Measurements from ENCODE around the gene IQGAP2.

Gene IQGAP2

DNA sequence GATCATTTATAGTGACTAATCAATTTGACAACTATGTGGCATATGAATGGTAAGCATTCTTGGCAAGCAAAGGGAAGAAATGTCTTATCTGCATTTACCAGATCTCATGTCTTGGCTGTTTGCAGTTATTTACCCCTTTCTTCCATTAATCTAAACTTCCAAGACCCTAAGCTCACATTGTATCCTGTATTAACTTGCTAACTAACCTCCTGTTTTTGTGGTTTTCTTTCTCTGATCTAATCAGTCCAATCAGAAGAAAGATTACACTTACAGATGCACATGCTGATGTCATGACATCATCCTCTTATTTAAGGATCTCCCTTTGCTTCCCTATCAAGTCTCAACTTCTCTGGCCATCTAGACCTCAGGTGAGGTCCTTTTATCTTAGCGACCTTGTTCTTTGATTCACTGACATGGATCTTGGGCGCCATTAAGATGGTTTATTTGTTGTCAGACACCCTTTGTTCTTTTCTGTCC lies 124.6 kb downstream of the IQGAP2 start (continued):
- TF ChIP-seq ZNF16 (tag by site-specific recombination; IDR thresholded peaks at IDR 0.05; ENCODE audit: low read depth) (no peak), ZNF174 (tag by site-specific recombination; IDR thresholded peaks at IDR 0.05) (no peak), ZNF585B (tag by site-specific recombination; IDR thresholded peaks at IDR 0.05) (no peak), RBAK (tag by site-specific recombination; IDR thresholded peaks at IDR 0.05) (no peak), ZNF114 (tag by site-specific recombination; IDR thresholded peaks at IDR 0.05) (no peak), IKZF3 (tag by site-specific recombination; IDR thresholded peaks at IDR 0.05) (no peak), ZNF600 (tag by site-specific recombination; IDR thresholded peaks at IDR 0.05) (0 out of 2 replicates have a peak, but pooled peaks have one; percentile 11), ZNF302 (tag by site-specific recombination; IDR thresholded peaks at IDR 0.05; ENCODE audit: low read depth) (no peak), ZBTB7A (tag by site-specific recombination; IDR thresholded peaks at IDR 0.05; ENCODE audit: low read depth) (no peak), MEIS1 (CRISPR knock-in tag; IDR thresholded peaks at IDR 0.05; ENCODE audit: borderline replicate concordance) (no peak), ZFP3 (tag by site-specific recombination; IDR thresholded peaks at IDR 0.05; ENCODE audit: low read depth) (no peak), ZNF132 (tag by site-specific recombination; IDR thresholded peaks at IDR 0.05; ENCODE audit: borderline replicate concordance) (no peak)
- TF ChIP-seq, protein P1, sequence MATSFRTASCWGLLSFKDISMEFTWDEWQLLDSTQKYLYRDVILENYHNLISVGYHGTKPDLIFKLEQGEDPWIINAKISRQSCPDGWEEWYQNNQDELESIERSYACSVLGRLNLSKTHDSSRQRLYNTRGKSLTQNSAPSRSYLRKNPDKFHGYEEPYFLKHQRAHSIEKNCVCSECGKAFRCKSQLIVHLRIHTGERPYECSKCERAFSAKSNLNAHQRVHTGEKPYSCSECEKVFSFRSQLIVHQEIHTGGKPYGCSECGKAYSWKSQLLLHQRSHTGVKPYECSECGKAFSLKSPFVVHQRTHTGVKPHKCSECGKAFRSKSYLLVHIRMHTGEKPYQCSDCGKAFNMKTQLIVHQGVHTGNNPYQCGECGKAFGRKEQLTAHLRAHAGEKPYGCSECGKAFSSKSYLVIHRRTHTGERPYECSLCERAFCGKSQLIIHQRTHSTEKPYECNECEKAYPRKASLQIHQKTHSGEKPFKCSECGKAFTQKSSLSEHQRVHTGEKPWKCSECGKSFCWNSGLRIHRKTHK (tag by site-specific recombination; IDR thresholded peaks at IDR 0.05), result no peak

DNA sequence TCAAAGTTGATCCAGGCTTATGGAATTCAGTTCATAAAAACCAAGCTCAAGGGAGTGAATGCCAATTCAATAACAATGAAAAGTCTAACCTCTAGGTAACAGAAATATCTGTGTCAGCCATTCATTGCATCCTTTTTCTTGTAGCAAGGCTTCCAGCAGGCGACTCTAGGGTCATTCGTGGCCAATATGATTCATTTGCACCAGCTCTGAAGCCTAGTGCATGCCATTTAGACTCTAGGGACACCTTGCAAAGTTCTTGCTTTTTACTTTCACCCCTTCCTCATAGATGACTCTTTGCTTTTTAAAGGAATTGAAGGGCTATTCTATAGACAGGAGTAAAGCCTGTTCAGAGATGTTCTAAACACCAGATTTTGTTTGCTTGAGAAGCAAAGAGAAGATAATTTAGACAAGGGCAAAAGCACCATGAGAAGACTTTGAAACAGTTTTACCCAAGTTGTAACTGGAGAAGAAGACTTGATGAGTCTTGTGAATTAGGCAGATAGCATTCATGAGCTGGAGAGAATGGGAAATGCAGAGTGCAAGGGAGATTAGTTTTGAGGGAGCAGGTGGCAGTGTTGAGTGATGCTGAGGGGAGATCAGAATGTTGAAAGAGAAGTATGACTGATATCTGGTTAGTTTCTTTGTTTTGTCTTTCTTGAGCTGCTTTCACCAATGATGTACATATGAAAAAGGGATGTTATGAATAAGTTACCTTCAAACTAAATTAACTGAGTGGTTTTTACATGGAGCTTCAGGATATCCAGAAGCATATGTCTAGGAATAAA lies 125.7 kb downstream of the IQGAP2 start:
- ChIA-PET CTCF (interaction anchor here (1.1 kb wide), 1 partner anchor 125 kb away, joined by 3 read pairs; no protein-coding TSS in a partner anchor), POLR2A (no interaction called here)
- no peak overlapping the region for H3K27ac ChIP-seq (ENCODE audit: extremely low read depth, low read depth, low read length)
- no peak overlapping the region for H3K4me3 ChIP-seq (ENCODE audit: low read depth, low read length)
- no peaks in the 10 kb centered on the region for H3K36me3 ChIP-seq (ENCODE audit: control insufficient read depth in 2 of 2, insufficient read depth in 1 of 2, low read length in 2 of 2)
- no peaks in the 10 kb centered on the region for H3K9me3 ChIP-seq (ENCODE audit: control insufficient read depth, insufficient read depth, low read depth, low read length)
- peaks cover 23% of the 10 kb centered on the region for H3K4me1 ChIP-seq (ENCODE audit: control insufficient read depth, insufficient read depth, low read length)
- TF ChIP-seq ZNF311 (tag by site-specific recombination; IDR thresholded peaks at IDR 0.05; ENCODE audit: borderline replicate concordance) (no peak), ZNF792 (tag by site-specific recombination; IDR thresholded peaks at IDR 0.05) (no peak), ZNF146 (tag by site-specific recombination; IDR thresholded peaks at IDR 0.05) (no peak), GLIS1 (tag by site-specific recombination; IDR thresholded peaks at IDR 0.05) (no peak), ZNF707 (tag by site-specific recombination; IDR thresholded peaks at IDR 0.05) (no peak), ZNF555 (tag by site-specific recombination; conservative IDR thresholded peaks at IDR 0.05) (no peak), KLF10 (tag by site-specific recombination; IDR thresholded peaks at IDR 0.05) (no peak), ZBTB21 (tag by site-specific recombination; IDR thresholded peaks at IDR 0.05) (no peak)
- TF ChIP-seq, protein P2, sequence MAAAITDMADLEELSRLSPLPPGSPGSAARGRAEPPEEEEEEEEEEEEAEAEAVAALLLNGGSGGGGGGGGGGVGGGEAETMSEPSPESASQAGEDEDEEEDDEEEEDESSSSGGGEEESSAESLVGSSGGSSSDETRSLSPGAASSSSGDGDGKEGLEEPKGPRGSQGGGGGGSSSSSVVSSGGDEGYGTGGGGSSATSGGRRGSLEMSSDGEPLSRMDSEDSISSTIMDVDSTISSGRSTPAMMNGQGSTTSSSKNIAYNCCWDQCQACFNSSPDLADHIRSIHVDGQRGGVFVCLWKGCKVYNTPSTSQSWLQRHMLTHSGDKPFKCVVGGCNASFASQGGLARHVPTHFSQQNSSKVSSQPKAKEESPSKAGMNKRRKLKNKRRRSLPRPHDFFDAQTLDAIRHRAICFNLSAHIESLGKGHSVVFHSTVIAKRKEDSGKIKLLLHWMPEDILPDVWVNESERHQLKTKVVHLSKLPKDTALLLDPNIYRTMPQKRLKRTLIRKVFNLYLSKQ (tag by site-specific recombination; IDR thresholded peaks at IDR 0.05; ENCODE audit: borderline replicate concordance), result no peak
- TF ChIP-seq, protein P3, sequence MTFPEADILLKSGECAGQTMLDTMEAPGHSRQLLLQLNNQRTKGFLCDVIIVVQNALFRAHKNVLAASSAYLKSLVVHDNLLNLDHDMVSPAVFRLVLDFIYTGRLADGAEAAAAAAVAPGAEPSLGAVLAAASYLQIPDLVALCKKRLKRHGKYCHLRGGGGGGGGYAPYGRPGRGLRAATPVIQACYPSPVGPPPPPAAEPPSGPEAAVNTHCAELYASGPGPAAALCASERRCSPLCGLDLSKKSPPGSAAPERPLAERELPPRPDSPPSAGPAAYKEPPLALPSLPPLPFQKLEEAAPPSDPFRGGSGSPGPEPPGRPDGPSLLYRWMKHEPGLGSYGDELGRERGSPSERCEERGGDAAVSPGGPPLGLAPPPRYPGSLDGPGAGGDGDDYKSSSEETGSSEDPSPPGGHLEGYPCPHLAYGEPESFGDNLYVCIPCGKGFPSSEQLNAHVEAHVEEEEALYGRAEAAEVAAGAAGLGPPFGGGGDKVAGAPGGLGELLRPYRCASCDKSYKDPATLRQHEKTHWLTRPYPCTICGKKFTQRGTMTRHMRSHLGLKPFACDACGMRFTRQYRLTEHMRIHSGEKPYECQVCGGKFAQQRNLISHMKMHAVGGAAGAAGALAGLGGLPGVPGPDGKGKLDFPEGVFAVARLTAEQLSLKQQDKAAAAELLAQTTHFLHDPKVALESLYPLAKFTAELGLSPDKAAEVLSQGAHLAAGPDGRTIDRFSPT (tag by site-specific recombination; IDR thresholded peaks at IDR 0.05), result no peak
- TF ChIP-seq, protein P4, sequence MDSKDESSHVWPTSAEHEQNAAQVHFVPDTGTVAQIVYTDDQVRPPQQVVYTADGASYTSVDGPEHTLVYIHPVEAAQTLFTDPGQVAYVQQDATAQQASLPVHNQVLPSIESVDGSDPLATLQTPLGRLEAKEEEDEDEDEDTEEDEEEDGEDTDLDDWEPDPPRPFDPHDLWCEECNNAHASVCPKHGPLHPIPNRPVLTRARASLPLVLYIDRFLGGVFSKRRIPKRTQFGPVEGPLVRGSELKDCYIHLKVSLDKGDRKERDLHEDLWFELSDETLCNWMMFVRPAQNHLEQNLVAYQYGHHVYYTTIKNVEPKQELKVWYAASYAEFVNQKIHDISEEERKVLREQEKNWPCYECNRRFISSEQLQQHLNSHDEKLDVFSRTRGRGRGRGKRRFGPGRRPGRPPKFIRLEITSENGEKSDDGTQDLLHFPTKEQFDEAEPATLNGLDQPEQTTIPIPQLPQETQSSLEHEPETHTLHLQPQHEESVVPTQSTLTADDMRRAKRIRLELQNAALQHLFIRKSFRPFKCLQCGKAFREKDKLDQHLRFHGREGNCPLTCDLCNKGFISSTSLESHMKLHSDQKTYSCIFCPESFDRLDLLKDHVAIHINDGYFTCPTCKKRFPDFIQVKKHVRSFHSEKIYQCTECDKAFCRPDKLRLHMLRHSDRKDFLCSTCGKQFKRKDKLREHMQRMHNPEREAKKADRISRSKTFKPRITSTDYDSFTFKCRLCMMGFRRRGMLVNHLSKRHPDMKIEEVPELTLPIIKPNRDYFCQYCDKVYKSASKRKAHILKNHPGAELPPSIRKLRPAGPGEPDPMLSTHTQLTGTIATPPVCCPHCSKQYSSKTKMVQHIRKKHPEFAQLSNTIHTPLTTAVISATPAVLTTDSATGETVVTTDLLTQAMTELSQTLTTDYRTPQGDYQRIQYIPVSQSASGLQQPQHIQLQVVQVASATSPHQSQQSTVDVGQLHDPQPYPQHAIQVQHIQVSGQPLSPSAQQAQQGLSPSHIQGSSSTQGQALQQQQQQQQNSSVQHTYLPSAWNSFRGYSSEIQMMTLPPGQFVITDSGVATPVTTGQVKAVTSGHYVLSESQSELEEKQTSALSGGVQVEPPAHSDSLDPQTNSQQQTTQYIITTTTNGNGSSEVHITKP (tag by site-specific recombination; IDR thresholded peaks at IDR 0.05), result no peak
- TF ChIP-seq, protein P5, sequence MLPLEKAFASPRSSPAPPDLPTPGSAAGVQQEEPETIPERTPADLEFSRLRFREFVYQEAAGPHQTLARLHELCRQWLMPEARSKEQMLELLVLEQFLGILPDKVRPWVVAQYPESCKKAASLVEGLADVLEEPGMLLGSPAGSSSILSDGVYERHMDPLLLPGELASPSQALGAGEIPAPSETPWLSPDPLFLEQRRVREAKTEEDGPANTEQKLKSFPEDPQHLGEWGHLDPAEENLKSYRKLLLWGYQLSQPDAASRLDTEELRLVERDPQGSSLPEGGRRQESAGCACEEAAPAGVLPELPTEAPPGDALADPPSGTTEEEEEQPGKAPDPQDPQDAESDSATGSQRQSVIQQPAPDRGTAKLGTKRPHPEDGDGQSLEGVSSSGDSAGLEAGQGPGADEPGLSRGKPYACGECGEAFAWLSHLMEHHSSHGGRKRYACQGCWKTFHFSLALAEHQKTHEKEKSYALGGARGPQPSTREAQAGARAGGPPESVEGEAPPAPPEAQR (tag by site-specific recombination; IDR thresholded peaks at IDR 0.05), result no peak

All from HEK293 (cell line).